Measurements from ENCODE around the gene MCCD1. TPM values are rescaled to one million over a fixed set of nuclear protein-coding genes. Genes with fewer than 3 reads are reported as not detected.
"Not testable (repeated sequence)": the region's sequence is repeated elsewhere in the genome, so short reads cannot be mapped to it uniquely, and the experiment has no call there.

The MCCD1 gene
- total and polyA plus RNA-seq, 4 donors: not detected

- intact Hi-C loops (cut with DNase I): loop anchor here in 1 of 2 donors (5.0 kb wide), 1 partner anchor 98 kb away; no protein-coding TSS in a partner anchor
- not testable (repeated sequence) for H3K4me1 ChIP-seq (ENCODE audit: control insufficient read depth in 1 of 2, insufficient read depth in 2 of 2, low read length in 2 of 2); H3K9me3 ChIP-seq (ENCODE audit: control insufficient read depth, low read length); H3K27me3 ChIP-seq (ENCODE audit: control insufficient read depth in 1 of 2, insufficient read depth in 2 of 2, low read length in 1 of 2); H3K27ac ChIP-seq (ENCODE audit: low read depth in 1 of 2, low read length in 2 of 2); DNase-seq; ATAC-seq (ENCODE audit: low FRiP score); H3K4me3 ChIP-seq (ENCODE audit: low read length in 2 of 2); H3K36me3 ChIP-seq (ENCODE audit: control insufficient read depth in 1 of 2, insufficient read depth in 2 of 2, low read length in 1 of 2)
- 100% methylated on average over 1 of the region's 2 CpGs; no CpG with 5 or more reads in 1 of the 2 donors for WGBS, 2 donors
Measured at GRCh38 chr6:31499648-31500047, 29.1 kb upstream of the MCCD1 start.

DNA sequence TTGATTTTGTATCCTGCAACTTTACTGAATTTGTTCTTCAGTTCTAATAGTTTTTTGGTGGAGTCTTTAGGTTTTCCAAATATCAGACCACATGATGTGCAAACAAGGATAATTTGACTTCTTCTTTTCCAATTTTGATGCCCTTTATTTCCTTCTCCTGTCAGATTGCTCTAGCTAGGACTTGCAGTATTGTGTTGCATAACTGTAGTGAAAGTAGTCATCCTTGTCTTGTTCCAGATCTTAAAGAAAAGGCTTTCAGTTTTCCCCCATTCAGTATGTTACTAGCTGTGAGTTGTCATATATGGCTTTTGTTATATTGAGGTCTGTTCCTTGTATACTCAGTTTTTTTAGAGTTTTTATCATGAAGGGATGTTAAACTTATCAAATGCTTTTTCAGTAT lies 26.2 kb upstream of the MCCD1 start:
- Histone ChIP-seq H3K9me3 (ENCODE audit: control insufficient read depth, low read length) (no peaks in the 10 kb centered on the region), H3K27ac (ENCODE audit: low read depth in 1 of 2, low read length in 2 of 2) (no peak overlapping the region), H3K27me3 (ENCODE audit: control insufficient read depth in 1 of 2, insufficient read depth in 2 of 2, low read length in 1 of 2) (no peaks in the 10 kb centered on the region), H3K4me1 (ENCODE audit: control insufficient read depth in 1 of 2, insufficient read depth in 2 of 2, low read length in 2 of 2) (peaks cover 0 to 1% of the 10 kb centered on the region in 2 donors), H3K4me3 (ENCODE audit: low read length in 2 of 2) (no peak overlapping the region), H3K36me3 (ENCODE audit: control insufficient read depth in 1 of 2, insufficient read depth in 2 of 2, low read length in 1 of 2) (peaks cover 0 to 7% of the 10 kb centered on the region in 2 donors)
- ATAC-seq (ENCODE audit: low FRiP score): no peak
- no peak for DNase-seq
- intact Hi-C loops (cut with DNase I): no loop called here

- H3K27ac ChIP-seq (ENCODE audit: low read depth in 1 of 2, low read length in 2 of 2); H3K4me1 ChIP-seq (ENCODE audit: control insufficient read depth in 1 of 2, insufficient read depth in 2 of 2, low read length in 2 of 2); intact Hi-C loops (cut with DNase I); H3K4me3 ChIP-seq (ENCODE audit: low read length in 2 of 2); DNase-seq; H3K36me3 ChIP-seq (ENCODE audit: control insufficient read depth in 1 of 2, insufficient read depth in 2 of 2, low read length in 1 of 2); ATAC-seq (ENCODE audit: low FRiP score); H3K27me3 ChIP-seq (ENCODE audit: control insufficient read depth in 1 of 2, insufficient read depth in 2 of 2, low read length in 1 of 2); H3K9me3 ChIP-seq (ENCODE audit: control insufficient read depth, low read length): not testable (repeated sequence)
- WGBS, 2 donors: 0 to 47% methylated on average over 1 to 2 of the region's 2 CpGs
Measured at GRCh38 chr6:31509036-31509435, 19.7 kb upstream of the MCCD1 start.

GRCh38 chr6:31510007-31510406 lies 18.8 kb upstream of the MCCD1 start:
- H3K27ac ChIP-seq (ENCODE audit: low read depth in 1 of 2, low read length in 2 of 2): no peak overlapping the region
- H3K4me1 ChIP-seq (ENCODE audit: control insufficient read depth in 1 of 2, insufficient read depth in 2 of 2, low read length in 2 of 2): no peaks in the 10 kb centered on the region
- no peak for ATAC-seq (ENCODE audit: low FRiP score)
- H3K9me3 ChIP-seq (ENCODE audit: control insufficient read depth, low read length): no peaks in the 10 kb centered on the region
- H3K36me3 ChIP-seq (ENCODE audit: control insufficient read depth in 1 of 2, insufficient read depth in 2 of 2, low read length in 1 of 2): peaks cover 0 to 10% of the 10 kb centered on the region in 2 donors
- H3K27me3 ChIP-seq (ENCODE audit: control insufficient read depth in 1 of 2, insufficient read depth in 2 of 2, low read length in 1 of 2): no peaks in the 10 kb centered on the region
- intact Hi-C loops (cut with DNase I): no loop called here
- no peak overlapping the region for H3K4me3 ChIP-seq (ENCODE audit: low read length in 2 of 2)
- DNase-seq: no peak
- 79 to 81% methylated on average over 4 of the region's 4 CpGs for whole genome bisulfite sequencing, 2 donors

DNA sequence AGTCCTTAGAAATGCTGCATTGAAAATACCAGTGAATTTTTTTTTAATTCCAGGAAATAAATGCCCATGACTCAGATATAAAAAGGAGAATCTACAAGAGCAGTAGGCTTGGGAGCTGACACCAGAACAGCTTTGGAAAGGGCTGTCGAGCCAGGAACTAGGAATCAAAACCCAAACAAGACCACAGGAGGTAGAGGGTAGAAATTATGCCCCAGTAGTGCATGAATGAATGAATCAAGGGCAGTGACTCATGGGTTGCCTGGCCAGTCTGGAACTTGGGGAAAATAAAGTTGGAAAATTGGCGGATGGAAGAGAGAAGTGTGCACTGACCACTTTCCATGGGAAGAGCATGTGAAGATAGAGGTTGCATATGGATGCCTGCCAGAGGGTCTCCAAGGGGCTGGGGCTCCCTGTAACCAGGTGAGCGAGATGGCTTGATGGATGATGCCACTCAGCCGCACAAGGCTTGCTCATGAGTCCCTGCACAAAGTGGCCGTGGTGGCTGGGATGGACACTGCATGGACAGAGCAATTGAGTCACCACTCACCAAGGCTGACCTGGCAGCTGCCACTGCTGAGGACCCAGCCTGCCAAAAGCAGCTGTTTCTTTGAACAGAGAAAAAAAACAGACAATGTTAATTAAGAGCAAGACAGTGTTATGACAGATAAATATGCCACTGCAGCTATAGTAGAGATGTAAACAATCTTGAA lies 15.2 kb upstream of the MCCD1 start:
- H3K27me3 ChIP-seq (ENCODE audit: control insufficient read depth in 1 of 2, insufficient read depth in 2 of 2, low read length in 1 of 2): no peaks in the 10 kb centered on the region
- 61 to 64% methylated on average over 5 of the region's 5 CpGs for WGBS, 2 donors
- DNase-seq: no peak
- H3K36me3 ChIP-seq (ENCODE audit: control insufficient read depth in 1 of 2, insufficient read depth in 2 of 2, low read length in 1 of 2): peaks cover 0 to 3% of the 10 kb centered on the region in 2 donors
- no peaks in the 10 kb centered on the region for H3K4me1 ChIP-seq (ENCODE audit: control insufficient read depth in 1 of 2, insufficient read depth in 2 of 2, low read length in 2 of 2)
- ATAC-seq (ENCODE audit: low FRiP score): no peak
- intact Hi-C loops (cut with DNase I): no loop called here
- no peak overlapping the region for H3K27ac ChIP-seq (ENCODE audit: low read depth in 1 of 2, low read length in 2 of 2)
- H3K4me3 ChIP-seq (ENCODE audit: low read length in 2 of 2): no peak overlapping the region
- no peaks in the 10 kb centered on the region for H3K9me3 ChIP-seq (ENCODE audit: control insufficient read depth, low read length)

DNA sequence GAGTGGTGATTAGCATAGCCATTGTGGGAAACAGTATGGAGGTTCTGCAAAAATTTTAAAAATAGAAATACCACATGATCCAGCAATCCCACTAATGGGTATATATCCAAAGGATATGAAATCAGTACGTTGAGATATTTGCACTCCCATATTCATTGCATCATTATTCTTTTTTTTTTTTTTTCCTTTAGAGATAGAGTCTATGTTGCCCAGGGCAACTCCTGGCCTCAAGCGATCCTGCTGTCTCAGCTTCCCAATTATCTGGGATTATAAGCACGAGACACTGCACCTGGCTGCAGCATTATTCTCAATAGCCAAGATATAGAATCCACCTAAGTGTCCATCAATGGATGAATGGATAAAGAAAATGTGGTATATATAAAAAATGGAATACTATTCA lies 6.9 kb upstream of the MCCD1 start:
- Histone ChIP-seq H3K9me3 (ENCODE audit: control insufficient read depth, low read length) (no peaks in the 10 kb centered on the region), H3K27me3 (ENCODE audit: control insufficient read depth in 1 of 2, insufficient read depth in 2 of 2, low read length in 1 of 2) (no peaks in the 10 kb centered on the region), H3K4me1 (ENCODE audit: control insufficient read depth in 1 of 2, insufficient read depth in 2 of 2, low read length in 2 of 2) (no peaks in the 10 kb centered on the region), H3K4me3 (ENCODE audit: low read length in 2 of 2) (no peak overlapping the region), H3K36me3 (ENCODE audit: control insufficient read depth in 1 of 2, insufficient read depth in 2 of 2, low read length in 1 of 2) (no peaks in the 10 kb centered on the region), H3K27ac (ENCODE audit: low read depth in 1 of 2, low read length in 2 of 2) (no peak overlapping the region)
- intact Hi-C loops (cut with DNase I): no loop called here
- no peak for ATAC-seq (ENCODE audit: low FRiP score)
- 79 to 82% methylated on average over 3 of the region's 3 CpGs for WGBS, 2 donors
- no peak for DNase-seq

GRCh38 chr6:31525553-31525931 lies 3.2 kb upstream of the MCCD1 start:
- WGBS, 2 donors: 70 to 75% methylated on average over 8 of the region's 8 CpGs

DNA sequence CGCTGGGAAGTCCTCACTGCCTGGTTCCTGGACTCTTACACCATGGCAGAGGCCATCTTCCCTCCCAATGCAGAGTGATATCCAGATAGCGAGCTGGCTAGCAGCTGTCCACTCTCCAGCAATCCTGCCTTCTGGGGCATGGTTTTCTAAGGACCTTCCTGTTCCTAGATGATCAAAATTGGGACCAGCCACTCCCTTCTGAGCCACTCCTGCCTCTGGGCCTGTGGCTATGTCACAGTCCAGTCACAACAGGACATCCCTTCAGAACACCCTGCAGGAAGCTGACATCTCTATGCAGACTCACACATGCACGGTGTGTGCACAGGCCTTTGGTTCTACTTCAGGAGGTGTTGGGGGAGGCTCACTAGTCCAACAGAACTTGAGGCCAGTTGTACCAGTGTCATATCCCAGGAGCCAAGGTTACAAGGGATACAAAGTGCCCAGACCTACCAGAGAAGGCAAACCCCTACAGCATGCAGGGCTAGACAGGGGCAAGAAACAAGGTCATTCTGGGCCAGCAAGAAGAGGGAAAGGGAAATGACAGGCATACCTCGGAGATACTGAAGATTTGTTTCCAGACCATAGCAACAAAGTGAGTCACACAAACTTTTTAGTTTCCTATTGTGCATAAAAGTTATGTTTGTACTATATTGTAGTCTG lies 2.7 kb upstream of the MCCD1 start:
- WGBS, 2 donors: 62 to 64% methylated on average over 4 of the region's 4 CpGs
- H3K9me3 ChIP-seq (ENCODE audit: control insufficient read depth, low read length): no peaks in the 10 kb centered on the region
- H3K4me3 ChIP-seq (ENCODE audit: low read length in 2 of 2): no peak overlapping the region
- peaks cover 2 to 5% of the 10 kb centered on the region in 2 donors for H3K36me3 ChIP-seq (ENCODE audit: control insufficient read depth in 1 of 2, insufficient read depth in 2 of 2, low read length in 1 of 2)
- ATAC-seq (ENCODE audit: low FRiP score) (no peak), DNase-seq (no peak)
- no peaks in the 10 kb centered on the region for H3K4me1 ChIP-seq (ENCODE audit: control insufficient read depth in 1 of 2, insufficient read depth in 2 of 2, low read length in 2 of 2)
- H3K27me3 ChIP-seq (ENCODE audit: control insufficient read depth in 1 of 2, insufficient read depth in 2 of 2, low read length in 1 of 2): no peaks in the 10 kb centered on the region
- H3K27ac ChIP-seq (ENCODE audit: low read depth in 1 of 2, low read length in 2 of 2): no peak overlapping the region
- intact Hi-C loops (cut with DNase I): no loop called here

More at GRCh38 chr6:31525553-31525931, 3.2 kb upstream of the MCCD1 start:
- no peak overlapping the region for H3K4me3 ChIP-seq (ENCODE audit: low read length in 2 of 2)
- H3K27ac ChIP-seq (ENCODE audit: low read depth in 1 of 2, low read length in 2 of 2): no peak overlapping the region
- ATAC-seq (ENCODE audit: low FRiP score) (no peak), DNase-seq (no peak)
- H3K36me3 ChIP-seq (ENCODE audit: control insufficient read depth in 1 of 2, insufficient read depth in 2 of 2, low read length in 1 of 2): peaks cover 0 to under 1% of the 10 kb centered on the region in 2 donors
- no peaks in the 10 kb centered on the region for H3K4me1 ChIP-seq (ENCODE audit: control insufficient read depth in 1 of 2, insufficient read depth in 2 of 2, low read length in 2 of 2)
- intact Hi-C loops (cut with DNase I): no loop called here
- no peaks in the 10 kb centered on the region for H3K27me3 ChIP-seq (ENCODE audit: control insufficient read depth in 1 of 2, insufficient read depth in 2 of 2, low read length in 1 of 2)
- H3K9me3 ChIP-seq (ENCODE audit: control insufficient read depth, low read length): no peaks in the 10 kb centered on the region

DNA sequence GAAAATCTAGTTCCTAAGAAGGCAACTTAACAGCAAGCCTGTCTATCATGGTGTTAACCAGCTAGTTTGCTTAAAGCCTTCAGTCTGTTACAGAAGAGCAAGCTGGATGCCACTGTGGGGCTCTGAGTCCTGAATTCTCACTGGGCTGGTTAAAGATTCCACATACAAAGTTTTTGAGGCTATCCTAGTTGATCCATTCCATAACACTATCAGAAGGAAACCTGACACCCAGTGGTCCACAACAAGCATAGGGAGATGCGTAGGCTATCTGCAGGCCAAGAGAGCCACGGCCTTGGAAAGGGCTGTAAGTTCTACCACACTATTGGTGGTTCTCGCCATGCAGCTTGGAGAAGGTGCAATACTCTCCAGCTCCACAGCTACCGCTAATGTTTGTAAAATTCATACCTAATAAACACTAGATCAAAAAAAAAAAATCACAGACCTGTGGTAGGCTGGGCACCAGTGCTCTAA lies 420 bp upstream of the MCCD1 start:
- Histone ChIP-seq H3K27me3 (ENCODE audit: control insufficient read depth in 1 of 2, insufficient read depth in 2 of 2, low read length in 1 of 2) (no peaks in the 10 kb centered on the region), H3K9me3 (ENCODE audit: control insufficient read depth, low read length) (no peaks in the 10 kb centered on the region), H3K4me1 (ENCODE audit: control insufficient read depth in 1 of 2, insufficient read depth in 2 of 2, low read length in 2 of 2) (no peaks in the 10 kb centered on the region), H3K27ac (ENCODE audit: low read depth in 1 of 2, low read length in 2 of 2) (no peak overlapping the region), H3K4me3 (ENCODE audit: low read length in 2 of 2) (no peak overlapping the region), H3K36me3 (ENCODE audit: control insufficient read depth in 1 of 2, insufficient read depth in 2 of 2, low read length in 1 of 2) (peaks cover 2 to 7% of the 10 kb centered on the region in 2 donors)
- 81 to 82% methylated on average over 4 of the region's 4 CpGs for whole genome bisulfite sequencing, 2 donors
- no peak for DNase-seq
- ATAC-seq (ENCODE audit: low FRiP score): no peak
- intact Hi-C loops (cut with DNase I): no loop called here
